HG02763 (cell line): ENCODE measurements around the gene DDX20.
"Not testable (repeated sequence)": the region's sequence is repeated elsewhere in the genome, so short reads cannot be mapped to it uniquely, and the experiment has no call there.

ENCODE experiments used
- ATAC-seq: cut with Tn5 transposase; IDR thresholded peaks from one replicate; pipeline ENCODE4 v1.9.1; 2021; ENCODE audit warnings: mild to moderate bottlenecking, moderate library complexity; ENCODE audit not compliant: unreplicated experiment

DDX20 gene

GRCh38 chr1:111784273-111784901, 28.7 kb downstream of the DDX20 start:
- no peak for ATAC-seq

GRCh38 chr1:111786669-111787207, 31.0 kb downstream of the DDX20 start:
- ATAC-seq = no peak

GRCh38 chr1:111789142-111789541, 33.4 kb downstream of the DDX20 start:
- no peak for ATAC-seq

- no peak for ATAC-seq
Observed at GRCh38 chr1:111789666-111790316, 34.1 kb downstream of the DDX20 start.

GRCh38 chr1:111791776-111792175, 36.1 kb downstream of the DDX20 start:
- ATAC-seq = no peak

GRCh38 chr1:111792249-111792648, 36.5 kb downstream of the DDX20 start:
- ATAC-seq = no peak

GRCh38 chr1:111793923-111794322, 38.2 kb downstream of the DDX20 start:
- ATAC-seq = no peak

- no peak for ATAC-seq
Observed at GRCh38 chr1:111795401-111795800, 39.7 kb downstream of the DDX20 start.

- ATAC-seq = no peak
Observed at GRCh38 chr1:111798580-111798979, 42.9 kb downstream of the DDX20 start.

GRCh38 chr1:111799722-111800121, 44.0 kb downstream of the DDX20 start:
- not testable (repeated sequence) for ATAC-seq

GRCh38 chr1:111801071-111801850, 45.6 kb downstream of the DDX20 start:
- no peak for ATAC-seq

- ATAC-seq = no peak
Observed at GRCh38 chr1:111802110-111802509, 46.4 kb downstream of the DDX20 start.

GRCh38 chr1:111802984-111803383, 47.3 kb downstream of the DDX20 start:
- ATAC-seq = no peak

GRCh38 chr1:111803951-111804350, 48.2 kb downstream of the DDX20 start:
- ATAC-seq = no peak

GRCh38 chr1:111804776-111805175, 49.1 kb downstream of the DDX20 start:
- no peak for ATAC-seq

- no peak for ATAC-seq
Observed at GRCh38 chr1:111805251-111805650, 49.5 kb downstream of the DDX20 start.

GRCh38 chr1:111811891-111812290, 56.2 kb downstream of the DDX20 start:
- ATAC-seq = no peak

GRCh38 chr1:111812306-111812705, 56.6 kb downstream of the DDX20 start:
- ATAC-seq = no peak

GRCh38 chr1:111813440-111814304, 58.0 kb downstream of the DDX20 start:
- ATAC-seq = no peak

- no peak for ATAC-seq
Observed at GRCh38 chr1:111814305-111814628, 58.6 kb downstream of the DDX20 start.

GRCh38 chr1:111814642-111815041, 58.9 kb downstream of the DDX20 start:
- ATAC-seq = no peak
